ENCODE measurements around the gene SOCS3.

SOCS3 gene, protein sequence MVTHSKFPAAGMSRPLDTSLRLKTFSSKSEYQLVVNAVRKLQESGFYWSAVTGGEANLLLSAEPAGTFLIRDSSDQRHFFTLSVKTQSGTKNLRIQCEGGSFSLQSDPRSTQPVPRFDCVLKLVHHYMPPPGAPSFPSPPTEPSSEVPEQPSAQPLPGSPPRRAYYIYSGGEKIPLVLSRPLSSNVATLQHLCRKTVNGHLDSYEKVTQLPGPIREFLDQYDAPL

GRCh38 chr17:78359997-78360370 lies at the start of gene SOCS3:
Gene SOCS3 (minus strand): TSS chr17:78360077. CDS start chr17:78359095, 982 bp downstream.
- peak; percentile 97 for DNase-seq (ENCODE audit: low spot score)

- no peak for DNase-seq (ENCODE audit: low spot score)
Observed at GRCh38 chr17:78409191-78409928, 49.5 kb upstream of the SOCS3 start.

DNA sequence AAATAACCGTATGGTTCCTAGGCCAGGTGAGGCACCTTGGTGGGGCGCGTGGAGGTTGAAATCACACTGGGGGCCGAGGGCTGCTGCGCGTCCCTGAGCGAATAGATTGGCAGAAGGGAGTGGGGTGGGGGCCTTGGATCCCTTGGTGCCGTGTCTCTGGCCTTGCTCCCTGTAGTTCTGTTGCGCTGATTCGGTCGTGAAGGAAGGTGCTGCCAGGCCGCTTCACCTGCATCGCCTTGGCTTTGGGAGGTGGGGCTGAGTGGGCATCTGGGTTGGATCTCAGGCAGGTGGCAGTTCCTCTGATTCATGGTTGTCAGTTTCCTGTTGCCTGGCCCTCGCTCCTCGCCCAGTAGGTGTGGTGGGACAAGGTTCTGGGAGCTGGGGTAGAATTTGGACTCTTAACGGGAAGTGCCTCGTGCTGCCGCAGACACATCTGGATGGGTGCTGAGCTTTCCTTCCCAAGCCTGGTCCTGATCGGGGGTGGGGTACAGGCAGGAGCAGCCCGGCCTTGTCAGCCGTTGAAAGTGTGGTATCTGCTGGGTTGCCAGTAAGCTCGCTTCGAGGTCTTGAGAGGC lies 48.7 kb upstream of the SOCS3 start:
- no peak for DNase-seq (ENCODE audit: low spot score)

GRCh38 chr17:78407387-78408000 lies 47.6 kb upstream of the SOCS3 start:
- no peak for DNase-seq (ENCODE audit: low spot score)

- no peak for DNase-seq (ENCODE audit: low spot score)
Observed at GRCh38 chr17:78406920-78407319, 47.0 kb upstream of the SOCS3 start.

DNA sequence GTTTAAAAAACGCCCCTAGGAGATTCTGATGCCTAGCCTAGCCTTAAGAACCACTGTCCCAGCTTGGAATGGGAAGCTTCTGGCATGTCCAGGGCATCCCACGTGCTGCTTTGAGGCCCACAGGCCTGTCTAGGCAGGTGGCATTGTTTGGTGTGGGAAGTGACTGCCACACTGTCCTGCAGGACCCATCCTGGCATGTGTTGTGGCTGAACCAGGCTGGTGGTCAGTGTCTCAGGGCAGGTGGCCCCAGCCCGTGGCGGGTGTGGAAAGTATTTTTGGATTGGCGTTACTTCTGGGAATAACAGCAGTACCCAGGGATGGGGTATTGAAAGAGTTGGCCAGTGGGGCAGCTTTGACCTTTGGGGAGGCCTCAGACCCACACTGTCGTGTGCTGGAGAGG lies 46.5 kb upstream of the SOCS3 start:
- no peak for DNase-seq (ENCODE audit: low spot score)

DNA sequence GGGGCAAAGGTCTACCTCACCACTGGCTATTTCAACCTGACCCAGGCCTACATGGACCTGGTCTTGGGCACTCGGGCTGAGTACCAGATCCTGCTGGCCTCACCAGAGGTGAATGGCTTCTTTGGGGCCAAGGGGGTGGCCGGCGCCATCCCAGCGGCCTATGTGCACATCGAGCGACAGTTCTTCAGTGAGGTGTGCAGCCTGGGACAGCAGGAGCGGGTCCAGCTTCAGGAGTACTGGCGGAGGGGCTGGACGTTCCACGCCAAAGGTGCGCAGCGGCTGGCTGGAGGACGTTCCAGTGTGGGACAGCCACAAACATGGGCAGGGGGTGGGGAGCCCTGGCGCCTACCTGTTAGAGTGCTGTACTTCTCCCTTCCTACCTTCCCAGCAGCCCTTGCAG lies 43.9 kb upstream of the SOCS3 start:
- no peak for DNase-seq (ENCODE audit: low spot score)

DNA sequence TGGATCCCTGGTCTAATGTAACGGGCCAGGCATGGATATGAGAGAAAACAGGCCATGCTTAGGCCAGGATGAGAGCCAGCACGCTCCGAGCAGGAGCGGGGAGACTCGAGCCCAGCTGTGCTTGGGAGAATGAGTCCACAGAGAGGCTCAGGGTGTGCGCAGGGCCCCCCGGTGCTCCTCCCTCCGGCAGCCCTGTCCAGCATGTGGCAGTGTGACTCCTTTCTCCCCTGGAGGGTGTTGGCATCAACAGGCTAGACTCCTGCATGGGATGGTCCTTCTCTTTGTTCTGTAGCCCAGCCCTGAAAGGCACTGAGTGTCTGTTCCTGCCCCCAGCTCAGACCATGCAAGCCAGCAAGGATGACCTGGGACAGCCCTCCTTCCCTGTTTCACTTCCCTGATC lies 42.0 kb upstream of the SOCS3 start:
- DNase-seq (ENCODE audit: low spot score) = no peak

- no peak for DNase-seq (ENCODE audit: low spot score)
Observed at GRCh38 chr17:78401246-78401645, 41.4 kb upstream of the SOCS3 start.

DNA sequence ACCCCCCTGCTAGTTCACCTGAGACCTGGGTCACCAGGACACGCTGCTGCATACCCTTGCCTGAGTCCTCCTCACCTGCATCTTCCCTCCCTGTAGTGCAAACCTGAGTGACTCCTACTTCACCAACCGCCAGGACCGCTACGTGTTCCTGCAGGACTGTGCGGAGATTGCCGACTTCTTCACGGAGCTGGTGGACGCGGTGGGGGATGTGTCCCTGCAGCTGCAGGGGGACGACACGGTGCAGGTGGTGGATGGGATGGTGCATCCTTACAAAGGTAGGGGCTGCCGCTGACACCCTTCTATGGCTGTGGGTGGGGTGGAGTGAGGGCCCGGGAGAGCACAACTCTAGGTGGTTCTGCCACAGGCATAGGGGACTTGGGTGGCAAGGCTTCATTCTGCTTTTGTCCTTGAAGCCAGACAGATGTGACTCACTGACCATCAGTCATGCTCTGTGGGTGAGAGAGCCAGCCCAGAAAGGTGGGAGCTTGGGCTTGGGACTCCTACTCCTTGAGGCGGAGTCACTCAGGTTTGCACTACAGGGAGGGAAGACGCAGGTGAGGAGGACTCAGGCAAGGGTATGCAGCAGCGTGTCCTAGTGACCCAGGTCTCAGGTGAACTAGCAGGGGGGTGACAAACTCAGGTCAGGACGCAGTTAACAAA lies 40.8 kb upstream of the SOCS3 start:
- no peak for DNase-seq (ENCODE audit: low spot score)

DNA sequence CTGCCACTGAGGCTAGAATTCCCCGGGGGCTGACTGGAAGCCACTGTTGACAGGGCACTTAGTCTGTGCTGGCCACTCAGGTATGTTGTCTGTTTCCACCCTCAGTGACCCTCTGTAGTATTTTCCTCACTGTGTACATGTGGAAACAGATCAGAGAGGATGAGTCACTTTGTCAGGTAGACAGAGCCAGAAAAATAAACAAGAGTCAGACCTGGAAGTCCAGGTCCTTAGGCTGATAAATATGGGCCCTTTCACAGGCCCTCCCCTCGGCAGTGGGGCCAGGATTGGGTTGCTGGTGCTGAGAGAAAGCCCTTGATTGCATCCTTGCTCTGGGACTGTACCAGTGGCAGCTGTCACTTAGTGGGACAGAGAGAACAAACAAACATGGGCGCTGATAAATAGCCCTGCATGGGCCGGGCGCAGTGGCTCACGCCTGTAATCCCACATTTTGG lies 39.8 kb upstream of the SOCS3 start:
- no peak for DNase-seq (ENCODE audit: low spot score)

- DNase-seq (ENCODE audit: low spot score) = no peak
Observed at GRCh38 chr17:78399028-78399692, 39.3 kb upstream of the SOCS3 start.

GRCh38 chr17:78398390-78398789 lies 38.5 kb upstream of the SOCS3 start:
- DNase-seq (ENCODE audit: low spot score) = no peak

DNA sequence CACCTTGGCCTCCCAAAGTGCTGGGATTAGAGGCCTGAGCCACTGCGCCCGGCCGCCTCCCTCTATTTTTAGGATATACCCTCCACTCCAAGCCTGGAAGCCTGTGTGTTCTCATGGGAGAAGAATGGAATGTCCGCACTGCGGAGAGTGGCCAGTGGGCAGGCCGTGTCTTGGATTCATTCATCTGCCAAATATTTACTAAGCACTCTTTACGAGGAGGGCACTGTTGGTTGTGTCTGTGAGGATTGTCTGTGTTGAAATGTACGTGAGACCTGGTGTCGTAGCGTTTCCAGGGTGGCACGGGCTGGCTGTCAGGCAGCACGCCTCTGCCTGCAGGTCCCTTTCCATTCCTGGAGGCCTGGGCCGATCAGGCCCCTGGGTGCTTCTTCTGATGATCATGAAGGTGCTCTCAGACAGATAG lies 37.8 kb upstream of the SOCS3 start:
- DNase-seq (ENCODE audit: low spot score) = no peak

- DNase-seq (ENCODE audit: low spot score) = no peak
Observed at GRCh38 chr17:78396441-78397337, 36.8 kb upstream of the SOCS3 start.

GRCh38 chr17:78395155-78395554 lies 35.3 kb upstream of the SOCS3 start:
- DNase-seq (ENCODE audit: low spot score) = no peak

DNA sequence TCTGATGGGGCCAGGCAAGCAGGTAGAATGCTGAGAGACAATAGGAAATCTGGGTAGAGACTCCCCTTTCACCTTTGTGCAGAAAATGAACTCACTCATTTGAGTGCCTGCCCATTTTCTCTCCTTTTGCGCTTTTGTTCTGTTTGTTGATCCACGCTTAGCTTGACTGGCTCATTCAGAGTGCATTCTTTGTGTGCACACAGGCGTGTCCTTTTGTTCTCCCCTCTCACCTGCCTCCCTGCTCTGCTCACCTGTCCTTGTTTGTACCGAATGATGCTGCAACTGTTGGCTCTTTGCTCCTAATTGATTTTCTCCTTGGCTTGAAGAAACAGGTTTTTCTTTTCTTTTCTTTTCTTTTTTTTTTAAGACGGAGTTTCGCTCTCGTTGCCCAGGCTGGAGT lies 34.3 kb upstream of the SOCS3 start:
- no peak for DNase-seq (ENCODE audit: low spot score)

GRCh38 chr17:78393575-78393974 lies 33.7 kb upstream of the SOCS3 start:
- DNase-seq (ENCODE audit: low spot score) = no peak

DNA sequence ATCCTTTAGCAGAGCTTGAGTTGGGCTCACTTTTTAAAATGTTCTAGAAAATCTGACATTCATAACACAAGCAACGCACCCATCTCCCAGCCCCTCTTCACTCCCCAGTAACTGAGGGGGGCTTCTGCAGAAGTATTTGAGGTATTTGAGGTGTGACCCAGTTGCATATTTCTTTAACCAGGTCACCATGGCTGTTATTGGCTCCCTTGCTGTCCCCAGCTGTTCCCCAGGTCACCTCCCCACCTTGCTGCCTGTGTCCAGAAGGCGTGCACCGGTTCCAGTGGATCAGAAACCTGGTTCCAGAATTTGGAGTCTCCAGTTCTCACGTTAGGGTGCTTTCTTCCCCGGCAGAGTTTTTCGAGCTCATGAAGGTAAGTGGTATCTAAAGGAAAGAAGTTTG lies 32.4 kb upstream of the SOCS3 start:
- no peak for DNase-seq (ENCODE audit: low spot score)

DNA sequence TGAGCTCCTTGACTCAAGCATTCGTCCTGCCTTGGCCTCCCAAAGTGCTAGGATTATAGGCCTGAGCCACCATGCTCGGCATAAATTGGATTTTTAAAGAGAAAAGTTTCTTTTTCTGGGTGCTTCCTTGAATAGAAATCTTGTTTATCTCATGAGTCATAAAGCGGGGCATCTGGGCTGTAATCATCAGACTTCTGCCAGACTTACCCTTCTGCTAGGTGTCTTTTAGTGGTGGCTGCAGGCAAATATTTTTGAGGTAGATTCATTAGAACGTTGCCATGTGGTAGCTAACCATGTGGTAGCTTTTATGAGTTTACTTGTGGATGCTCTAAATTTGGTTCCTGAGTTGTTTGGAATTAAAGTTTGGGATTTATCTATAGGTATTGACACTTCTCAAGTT lies 32.0 kb upstream of the SOCS3 start:
- DNase-seq (ENCODE audit: low spot score) = no peak

- no peak for DNase-seq (ENCODE audit: low spot score)
Observed at GRCh38 chr17:78391051-78391431, 31.2 kb upstream of the SOCS3 start.

All from activated CD4-positive, alpha-beta T cell treated with anti-CD3 and anti-CD28 coated beads, Interleukin-2, Interleukin-4, amounts not matched to agents 100 ng/mL and 50 ng/mL, durations not matched to agents 16 hours and 8 hours (primary cell).